GM23338 (cell line): ENCODE measurements around the gene UCK1. TPM values are rescaled to one million over a fixed set of nuclear protein-coding genes. Genes with fewer than 3 reads are reported as not detected.

Experiments
- ATAC-seq: fragments of 200-7000 bp; cut with Tn5 transposase; 3 replicates; pipeline ENCODE4 v1.9.1; 2020
- DNase-seq: peaks from one replicate; pipeline ENCODE4 v3.0.0-alpha.2; 2015; ENCODE audit warnings: low spot score
- H2AFZ ChIP-seq: fragments of 200-600 bp; sonication (generic); 2 replicates; pipeline ENCODE4 v1.8.0; 2016; ENCODE audit warnings: antibody characterized with exemption, mild to moderate bottlenecking, moderate library complexity
- H3F3A ChIP-seq: fragments of 200-600 bp; sonication (generic); replicated peaks from 2 replicates; pipeline ENCODE4 v1.8.0; 2017; ENCODE audit warnings: antibody characterized with exemption, mixed run types, low read depth
- H3K27ac ChIP-seq: fragments of 200-600 bp; sonication (generic); 2 replicates; pipeline ENCODE4 v1.6.1; 2016; ENCODE audit warnings: low read depth
- H3K27me3 ChIP-seq: fragments of 200-600 bp; sonication (generic); 2 replicates; pipeline ENCODE4 v1.8.0; 2016; ENCODE audit warnings: mild to moderate bottlenecking, mixed run types, moderate library complexity; ENCODE audit not compliant: insufficient read depth
- H3K36me3 ChIP-seq: fragments of 200-600 bp; sonication (generic); 2 replicates; pipeline ENCODE4 v1.8.0; 2016; ENCODE audit warnings: mild to moderate bottlenecking; ENCODE audit not compliant: insufficient read depth
- H3K4me1 ChIP-seq: fragments of 200-600 bp; sonication (generic); 2 replicates; pipeline ENCODE4 v1.8.0; 2016; ENCODE audit warnings: mild to moderate bottlenecking, moderate library complexity; ENCODE audit not compliant: insufficient read depth
- H3K4me2 ChIP-seq: fragments of 200-600 bp; sonication (generic); 2 replicates; pipeline ENCODE4 v1.7.1; 2017; ENCODE audit warnings: mixed run types
- H3K4me3 ChIP-seq: fragments of 200-600 bp; sonication (generic); 2 replicates; pipeline ENCODE4 v1.6.1; 2016; ENCODE audit warnings: mixed run types
- H3K79me2 ChIP-seq: fragments of 200-600 bp; sonication (generic); replicated peaks from 2 replicates; pipeline ENCODE4 v1.8.0; 2017; ENCODE audit warnings: mild to moderate bottlenecking; ENCODE audit not compliant: insufficient read depth
- H3K9me2 ChIP-seq: fragments of 200-600 bp; sonication (generic); 2 replicates; pipeline ENCODE4 v1.8.0; 2017; ENCODE audit not compliant: insufficient read depth
- H4K20me1 ChIP-seq: fragments of 200-600 bp; sonication (generic); replicated peaks from 2 replicates; pipeline ENCODE4 v1.8.0; 2017; ENCODE audit warnings: mild to moderate bottlenecking; ENCODE audit not compliant: insufficient read depth
- H3K27ac Mint-ChIP-seq: 2 replicates; pipeline ENCODE4 v1.8.0; 2020; ENCODE audit warnings: inconsistent platforms, mild to moderate bottlenecking, moderate library complexity, mixed read lengths
- H3K27me3 Mint-ChIP-seq: 3 replicates; pipeline ENCODE4 v1.8.0; 2022; ENCODE audit warnings: low read depth, mild to moderate bottlenecking, moderate library complexity, mixed read lengths, inconsistent platforms; ENCODE audit not compliant: insufficient read depth, poor library complexity
- H3K36me3 Mint-ChIP-seq: 3 replicates; pipeline ENCODE4 v1.8.0; 2021; ENCODE audit warnings: low read depth, mild to moderate bottlenecking, inconsistent platforms, moderate library complexity, mixed read lengths
- H3K4me1 Mint-ChIP-seq: 3 replicates; pipeline ENCODE4 v1.8.0; 2020; ENCODE audit warnings: mild to moderate bottlenecking, inconsistent platforms, mixed read lengths
- H3K4me3 Mint-ChIP-seq: 3 replicates; pipeline ENCODE4 v1.8.0; 2021; ENCODE audit warnings: moderate library complexity, mild to moderate bottlenecking, inconsistent platforms, mixed read lengths
- H3K9me3 Mint-ChIP-seq: 3 replicates; pipeline ENCODE4 v1.8.0; 2020; ENCODE audit warnings: moderate library complexity, mild to moderate bottlenecking, inconsistent platforms, mixed read lengths
- CREB1 ChIP-seq: fragments of 250-450 bp; sonication (Bioruptor Pico); IDR thresholded peaks from 2 replicates; pipeline ENCODE4 v1.5.0; 2020; ENCODE audit warnings: low read depth, mild to moderate bottlenecking, moderate library complexity
- CTCF ChIP-seq, 2 experiments: fragments of 200-600 bp in 1 of 2; sonication (generic) in 1 of 2; conservative IDR thresholded peaks; 2 replicates each; pipeline versions ENCODE4 v1.5.1 to v1.6.1; 2016 to 2017; ENCODE audit warnings: antibody characterized with exemption in 2 of 2, low read depth in 2 of 2, mild to moderate bottlenecking in 2 of 2, moderate library complexity in 1 of 2
- ETS1 ChIP-seq: IDR thresholded peaks from 2 replicates; pipeline ENCODE4 v1.6.1; 2016; ENCODE audit warnings: antibody characterized with exemption
- EZH2 ChIP-seq: fragments of 200-600 bp; sonication (generic); IDR thresholded peaks from one replicate; pipeline ENCODE4 v1.8.0; 2017; ENCODE audit warnings: antibody characterized with exemption, mild to moderate bottlenecking, low read depth; ENCODE audit not compliant: unreplicated experiment
- EZH2phosphoT487 ChIP-seq: fragments of 200-600 bp; sonication (generic); IDR thresholded peaks from one replicate; pipeline ENCODE4 v1.8.1; 2018; ENCODE audit warnings: antibody characterized with exemption; ENCODE audit not compliant: unreplicated experiment
- JUNB ChIP-seq: IDR thresholded peaks from one replicate; pipeline ENCODE4 v1.6.1; 2016; ENCODE audit warnings: antibody characterized with exemption; ENCODE audit not compliant: unreplicated experiment
- NANOG ChIP-seq: IDR thresholded peaks from 2 replicates; pipeline ENCODE4 v1.6.1; 2016; ENCODE audit warnings: antibody characterized with exemption, borderline replicate concordance
- POLR2AphosphoS5 ChIP-seq: IDR thresholded peaks from 2 replicates; pipeline ENCODE4 v1.6.1; 2016; ENCODE audit warnings: antibody characterized with exemption, low read depth
- REST ChIP-seq: IDR thresholded peaks from one replicate; pipeline ENCODE4 v1.6.1; 2018; ENCODE audit warnings: antibody characterized with exemption; ENCODE audit not compliant: unreplicated experiment
- STAT1 ChIP-seq: IDR thresholded peaks from one replicate; pipeline ENCODE4 v1.6.1; 2016; ENCODE audit warnings: antibody characterized with exemption; ENCODE audit not compliant: unreplicated experiment
- ZNF114 ChIP-seq: fragments of 250-450 bp; sonication (Bioruptor Pico); IDR thresholded peaks from 2 replicates; pipeline ENCODE4 v1.5.0; 2020; ENCODE audit warnings: mild to moderate bottlenecking, moderate library complexity
- ZNF331 ChIP-seq: fragments of 250-450 bp; sonication (Bioruptor Pico); IDR thresholded peaks from 2 replicates; pipeline ENCODE4 v1.5.0; 2020; ENCODE audit warnings: low read depth, mild to moderate bottlenecking, moderate library complexity
- ZNF462 ChIP-seq: fragments of 250-450 bp; sonication (Bioruptor Pico); IDR thresholded peaks from 2 replicates; pipeline ENCODE4 v1.5.0; 2020; ENCODE audit warnings: mild to moderate bottlenecking, moderate library complexity
- polyA plus RNA-seq: library from polyadenylated mRNA; unstranded; fragments of >200 nt; fragmentation: Nextera tagmentation; extraction: Ambion mirVana; gene quantifications from 2 replicates; pipeline ENCODE4 v1.2.1, GENCODE V29; 2016
- total RNA-seq: library from RNA; depleted of rRNA; stranded (reverse); fragments of >200 nt; shearing (Covaris generic); gene quantifications from 2 replicates; pipeline ENCODE4 v1.2.3, GENCODE V29; 2014

The UCK1 gene
- total and polyA plus RNA-seq, 2 experiments from 2014 or later, result 23.4 to 35.9 TPM

GRCh38 chr9:131543141-131543540 lies 12.1 kb upstream of the UCK1 start:
- no peak overlapping the region for H3K27ac ChIP-seq
- peaks cover 34% of the 10 kb centered on the region for H3K36me3 Mint-ChIP-seq
- ATAC-seq (no peak), DNase-seq (peak; percentile 38)
- peaks cover 7% of the 10 kb centered on the region; the same call in 1 of the 3 replicates for H3K4me1 Mint-ChIP-seq
- TF ChIP-seq STAT1 (no peak), ETS1 (no peak), ZNF114 (CRISPR knock-in tag) (no peak), ZNF331 (CRISPR knock-in tag) (no peak), REST (no peak), NANOG (no peak), CTCF (conservative IDR thresholded peaks at IDR 0.05; ENCODE audit: low read depth in 2 of 2) (no peak), ZNF462 (no peak), EZH2 (no peak), POLR2AphosphoS5 (no peak), EZH2phosphoT487 (no peak), CREB1 (CRISPR knock-in tag) (no peak), JUNB (no peak)
- no peak overlapping the region for H3K4me3 ChIP-seq
- peaks cover 4% of the 10 kb centered on the region; the same call in 1 of the 2 replicates for H3K9me2 ChIP-seq
- peaks cover 7% of the 10 kb centered on the region; the same call in 1 of the 2 replicates for H3F3A ChIP-seq
- H4K20me1 ChIP-seq, result no peaks in the 10 kb centered on the region
- H3K4me2 ChIP-seq, result no peak overlapping the region
- peaks cover 48% of the 10 kb centered on the region for H3K27me3 ChIP-seq
- peaks cover 44% of the 10 kb centered on the region for H3K9me3 Mint-ChIP-seq
- H3K36me3 ChIP-seq, result no peaks in the 10 kb centered on the region
- no peaks in the 10 kb centered on the region for H3K79me2 ChIP-seq
- H3K27me3 Mint-ChIP-seq, result peaks cover 45% of the 10 kb centered on the region
- H3K27ac Mint-ChIP-seq, result no peak overlapping the region
- no peaks in the 10 kb centered on the region for H3K4me1 ChIP-seq
- H2AFZ ChIP-seq, result no peak overlapping the region
- H3K4me3 Mint-ChIP-seq, result no peak overlapping the region
